DOHH2 (cell line): ENCODE results near the gene SYT14.

Source experiments
- EZH2phosphoT487 ChIP-seq: fragments of 200-600 bp; sonication (generic); IDR thresholded peaks from 2 replicates; pipeline ENCODE4 v1.6.1; 2017; ENCODE audit warnings: borderline replicate concordance, mild to moderate bottlenecking, antibody characterized with exemption, low read length, moderate library complexity, mixed read lengths
- TF ChIP-seq, protein P1 (sequence below): fragments of 200-600 bp; sonication (generic); IDR thresholded peaks from one replicate; pipeline ENCODE4 v1.5.1; 2014; ENCODE audit warnings: antibody characterized with exemption, mild to moderate bottlenecking, low read depth, low read length; ENCODE audit not compliant: poor library complexity, severe bottlenecking

DNA sequence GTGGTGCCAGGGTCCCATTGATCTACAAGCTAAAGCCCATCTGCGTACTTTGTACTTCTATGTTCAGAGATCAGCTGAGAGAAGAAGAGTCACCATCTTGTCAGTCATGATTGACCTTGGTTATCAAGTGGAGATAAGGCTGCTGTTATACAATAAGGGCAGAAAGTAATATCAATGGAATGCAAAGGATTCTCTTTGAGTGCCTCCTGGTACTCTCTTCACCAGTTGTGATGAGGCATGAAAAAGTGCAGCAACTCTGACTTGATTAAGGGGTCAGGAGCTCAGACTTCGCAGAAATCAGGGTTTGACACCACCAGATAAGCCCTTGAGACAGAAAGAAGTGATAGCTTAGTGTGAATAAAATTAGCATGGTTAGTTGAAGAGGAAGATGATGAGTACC lies 25.7 kb upstream of the SYT14 start:
- TF ChIP-seq, protein P1, sequence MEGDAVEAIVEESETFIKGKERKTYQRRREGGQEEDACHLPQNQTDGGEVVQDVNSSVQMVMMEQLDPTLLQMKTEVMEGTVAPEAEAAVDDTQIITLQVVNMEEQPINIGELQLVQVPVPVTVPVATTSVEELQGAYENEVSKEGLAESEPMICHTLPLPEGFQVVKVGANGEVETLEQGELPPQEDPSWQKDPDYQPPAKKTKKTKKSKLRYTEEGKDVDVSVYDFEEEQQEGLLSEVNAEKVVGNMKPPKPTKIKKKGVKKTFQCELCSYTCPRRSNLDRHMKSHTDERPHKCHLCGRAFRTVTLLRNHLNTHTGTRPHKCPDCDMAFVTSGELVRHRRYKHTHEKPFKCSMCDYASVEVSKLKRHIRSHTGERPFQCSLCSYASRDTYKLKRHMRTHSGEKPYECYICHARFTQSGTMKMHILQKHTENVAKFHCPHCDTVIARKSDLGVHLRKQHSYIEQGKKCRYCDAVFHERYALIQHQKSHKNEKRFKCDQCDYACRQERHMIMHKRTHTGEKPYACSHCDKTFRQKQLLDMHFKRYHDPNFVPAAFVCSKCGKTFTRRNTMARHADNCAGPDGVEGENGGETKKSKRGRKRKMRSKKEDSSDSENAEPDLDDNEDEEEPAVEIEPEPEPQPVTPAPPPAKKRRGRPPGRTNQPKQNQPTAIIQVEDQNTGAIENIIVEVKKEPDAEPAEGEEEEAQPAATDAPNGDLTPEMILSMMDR: no peak
- TF ChIP-seq EZH2phosphoT487: no peak
